NCI-H1417 (cell line): Measurements from ENCODE around the gene GATAD2A.
A peak's percentile ranks its signal among the peaks of the same experiment; 100 is the strongest.
"Not testable (repeated sequence)": the region's sequence is repeated elsewhere in the genome, so short reads cannot be mapped to it uniquely, and the experiment has no call there.

Experiments
- DNase-seq, 3 experiments: peaks; one replicate each; lab custom pipeline; 2025; lab: John Stamatoyannopoulos, UW

Gene GATAD2A

DNA sequence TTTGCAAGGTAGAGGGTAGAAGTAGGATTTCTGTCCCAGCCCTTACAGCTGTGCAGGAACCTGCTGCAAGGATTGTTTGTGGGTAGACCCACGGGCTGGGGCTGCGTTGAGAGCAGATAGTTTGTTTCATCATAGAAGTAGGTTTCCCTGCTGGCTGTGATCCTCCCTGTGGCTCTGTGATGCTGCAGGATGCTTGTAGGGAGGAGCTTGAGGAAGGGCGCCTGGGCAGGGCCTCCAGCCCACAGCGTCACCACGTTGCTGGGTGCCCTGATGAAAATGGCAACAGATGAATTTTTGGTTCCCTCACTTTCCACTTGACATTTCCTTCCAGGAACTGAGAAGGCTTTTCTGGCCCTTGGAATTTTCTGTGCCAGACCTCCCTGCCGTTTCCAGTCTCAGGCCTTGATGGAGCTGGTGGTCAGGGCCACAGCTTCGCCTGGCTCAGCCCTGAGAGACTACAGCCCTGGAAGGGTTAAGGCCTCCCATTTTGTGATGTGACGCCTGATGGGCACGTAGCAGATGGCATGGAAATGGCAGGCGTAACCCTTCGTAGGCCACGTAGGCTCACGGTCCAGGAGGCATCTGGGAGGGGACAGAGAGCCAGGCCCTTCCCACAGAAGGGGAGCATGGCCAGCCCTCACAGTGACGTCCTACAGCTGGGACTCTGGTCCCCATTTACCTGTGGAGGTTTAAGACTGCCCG, 42.2 kb downstream of the GATAD2A start:
- DNase-seq, result no peak

- DNase-seq, result no peak
These were observed 42.7 kb downstream of the GATAD2A start for GRCh38 chr19:19448238-19448544.

DNA sequence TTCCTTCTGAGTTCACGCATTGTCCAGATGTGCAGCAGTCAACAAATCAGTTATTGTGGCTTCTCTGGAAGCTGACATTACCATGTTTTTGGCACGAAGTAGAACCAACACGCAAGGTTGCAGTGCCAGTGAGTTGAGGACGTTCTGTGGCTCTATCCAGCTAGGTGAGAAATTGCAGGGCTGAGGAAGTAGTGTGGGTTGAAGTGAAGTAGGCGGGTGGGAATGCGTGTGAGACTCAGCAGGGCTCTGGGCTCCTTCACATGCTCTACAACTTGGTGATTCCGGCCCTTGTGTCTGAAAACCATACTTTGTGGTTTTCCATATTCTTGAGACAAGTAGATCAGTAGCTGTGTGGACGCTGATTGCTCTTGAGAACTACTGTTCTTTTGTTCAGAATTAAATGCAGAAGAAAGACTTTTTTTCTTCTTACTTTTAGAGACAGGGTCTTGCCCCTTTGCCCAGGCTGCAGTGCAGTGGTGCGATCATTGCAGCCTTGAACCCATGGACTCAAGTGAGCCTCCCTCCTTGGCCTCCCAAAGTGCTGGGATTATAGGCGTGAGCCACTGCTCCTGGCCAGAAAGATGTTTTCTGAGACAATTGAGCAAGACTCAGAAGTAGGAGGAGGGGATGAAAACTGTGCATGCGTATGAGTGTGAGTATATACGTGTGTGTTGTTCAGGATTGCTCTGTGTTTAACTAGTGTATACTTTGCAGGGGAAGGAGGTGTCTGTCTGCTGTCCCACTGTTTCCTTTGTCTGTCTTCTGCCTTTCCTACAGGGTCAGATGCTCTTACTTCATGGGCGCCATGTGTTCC, 46.2 kb downstream of the GATAD2A start:
- DNase-seq, result no peak

DNA sequence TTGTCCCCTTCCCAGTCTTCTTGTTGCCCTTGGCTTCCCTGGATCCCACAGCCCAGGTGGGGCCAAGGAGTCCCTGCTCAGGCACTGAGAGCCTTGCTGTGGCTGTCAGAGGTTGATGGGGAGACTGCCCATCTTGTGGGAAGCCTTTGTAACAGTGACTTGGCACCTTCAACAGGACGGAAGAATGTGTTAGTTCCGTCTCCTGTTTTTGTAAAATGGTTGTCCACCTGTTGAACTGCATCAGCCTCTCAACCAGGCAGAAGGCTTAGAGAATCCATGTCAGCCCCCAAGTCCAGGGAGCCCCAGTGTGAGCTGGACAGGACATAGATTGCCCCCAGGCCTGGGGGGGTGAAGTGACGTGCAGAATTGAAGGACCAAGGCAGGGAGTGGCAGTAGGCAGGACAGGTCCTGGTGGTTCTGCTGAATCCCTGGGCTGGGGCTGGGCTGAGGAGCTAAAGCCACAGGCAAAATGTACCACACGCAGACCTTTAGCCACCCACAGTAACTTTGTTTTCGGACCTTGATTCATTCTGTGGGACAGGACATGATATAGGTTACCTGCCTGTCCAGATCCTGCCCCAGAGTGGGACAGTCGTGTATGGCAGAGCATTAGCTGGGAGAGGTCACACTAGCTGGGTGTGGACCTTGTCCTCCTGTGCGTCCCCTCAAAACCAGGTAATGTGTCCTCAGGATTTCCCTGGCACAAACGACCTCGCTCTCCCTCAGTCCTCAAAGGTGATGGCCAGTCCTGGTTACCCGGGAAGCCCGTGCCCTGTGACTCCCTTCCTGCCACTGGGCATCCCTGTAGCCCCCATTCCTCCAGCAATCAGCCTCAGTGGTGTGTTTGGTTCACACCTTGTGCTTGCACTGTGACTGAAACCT, 47.0 kb downstream of the GATAD2A start:
- DNase-seq, result no peak

- no peak for DNase-seq
These were observed 47.6 kb downstream of the GATAD2A start for GRCh38 chr19:19453125-19453454.

DNA sequence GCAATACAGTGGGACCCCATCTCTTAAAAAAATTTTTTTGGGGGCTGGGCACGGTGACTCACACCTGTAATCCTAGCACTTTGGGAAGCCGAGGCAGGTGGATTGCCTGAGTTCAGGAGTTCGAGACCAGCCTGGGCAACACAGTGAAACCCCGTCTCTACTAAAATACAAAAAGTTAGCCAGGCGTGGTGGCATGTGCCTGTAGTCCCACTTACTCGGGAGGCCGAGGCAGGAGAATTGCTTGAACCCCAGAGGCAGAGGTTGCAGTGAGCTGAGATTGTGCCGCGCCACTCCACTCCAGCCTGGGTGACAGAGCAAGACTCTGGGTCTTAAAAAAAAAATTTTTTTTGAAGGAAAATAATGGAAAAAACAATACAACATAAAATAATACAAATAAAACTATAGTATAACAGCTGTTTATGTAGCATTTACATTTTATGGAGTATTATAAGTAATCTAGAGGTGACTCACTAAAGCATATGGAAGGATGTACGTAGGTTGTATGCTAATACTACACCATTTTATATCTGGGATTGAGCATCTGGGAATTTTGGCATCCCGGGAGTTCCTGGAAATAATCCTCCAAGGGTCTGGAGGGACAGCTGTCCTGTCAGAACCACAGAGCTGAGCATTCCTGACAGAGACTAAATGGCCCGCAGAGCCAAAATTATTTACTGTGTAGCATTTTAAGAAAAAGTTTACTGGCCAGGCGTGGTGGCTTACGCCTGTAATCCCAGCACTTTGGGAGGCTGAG, 49.9 kb downstream of the GATAD2A start:
- DNase-seq, result not testable (repeated sequence)

GRCh38 chr19:19457671-19458070, 52.2 kb downstream of the GATAD2A start:
- no peak for DNase-seq

GRCh38 chr19:19458110-19458816, 52.8 kb downstream of the GATAD2A start:
- no peak for DNase-seq

- DNase-seq, result no peak
These were observed 53.6 kb downstream of the GATAD2A start for GRCh38 chr19:19459073-19459472.

DNA sequence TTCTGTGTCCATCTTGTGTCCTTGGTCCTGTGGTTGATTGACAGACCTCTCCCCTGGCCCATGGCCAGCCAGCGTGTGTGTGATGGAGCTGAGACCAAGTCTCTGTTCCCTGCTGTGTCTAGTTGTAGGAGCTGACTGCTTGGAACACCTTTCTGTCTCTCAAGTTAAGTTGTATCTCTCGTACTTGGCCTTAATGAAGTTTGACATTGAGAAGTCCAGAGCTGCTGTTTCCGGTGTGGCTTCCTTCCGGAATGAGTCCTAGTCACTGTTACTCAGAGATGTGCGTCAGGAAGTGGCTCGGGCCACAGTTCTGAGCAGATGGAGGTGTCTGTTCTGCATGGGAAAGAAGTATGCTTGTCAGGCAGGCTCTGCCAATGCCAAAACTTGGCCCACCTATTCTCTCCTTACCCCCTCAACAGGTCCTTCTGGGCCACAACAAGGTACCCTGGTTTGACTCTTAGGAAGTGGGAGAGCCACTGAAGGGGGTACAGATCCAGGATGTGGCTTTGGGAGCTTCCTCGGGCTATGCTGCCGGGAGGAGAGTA, 54.3 kb downstream of the GATAD2A start:
- no peak for DNase-seq

DNA sequence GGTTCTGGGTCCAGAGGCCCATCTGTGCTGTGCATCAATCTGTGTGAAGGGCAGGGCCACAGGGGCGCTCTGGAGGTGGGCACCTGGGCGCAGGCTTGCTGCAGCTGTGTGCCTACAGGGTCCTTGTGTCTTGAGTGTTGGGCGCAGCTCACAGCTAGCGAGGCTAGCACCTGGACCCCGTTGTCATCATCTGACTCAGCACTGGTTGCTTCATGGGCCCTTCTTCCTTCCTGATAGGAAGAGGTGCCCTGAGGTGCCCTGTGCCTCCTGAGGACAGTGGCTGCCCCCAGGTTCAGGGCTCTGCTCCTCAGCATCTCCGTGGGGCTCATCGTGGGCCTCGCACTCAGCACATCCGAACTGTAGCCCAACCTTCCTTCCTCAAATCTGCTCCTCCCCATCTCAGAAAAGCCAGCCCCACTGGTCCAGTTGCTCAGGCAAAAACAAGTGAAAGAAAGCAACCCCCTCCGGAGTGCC, 54.8 kb downstream of the GATAD2A start:
- no peak for DNase-seq

GRCh38 chr19:19460761-19461265, 55.3 kb downstream of the GATAD2A start:
- DNase-seq, result no peak

GRCh38 chr19:19461306-19461670, 55.8 kb downstream of the GATAD2A start:
- no peak for DNase-seq

DNA sequence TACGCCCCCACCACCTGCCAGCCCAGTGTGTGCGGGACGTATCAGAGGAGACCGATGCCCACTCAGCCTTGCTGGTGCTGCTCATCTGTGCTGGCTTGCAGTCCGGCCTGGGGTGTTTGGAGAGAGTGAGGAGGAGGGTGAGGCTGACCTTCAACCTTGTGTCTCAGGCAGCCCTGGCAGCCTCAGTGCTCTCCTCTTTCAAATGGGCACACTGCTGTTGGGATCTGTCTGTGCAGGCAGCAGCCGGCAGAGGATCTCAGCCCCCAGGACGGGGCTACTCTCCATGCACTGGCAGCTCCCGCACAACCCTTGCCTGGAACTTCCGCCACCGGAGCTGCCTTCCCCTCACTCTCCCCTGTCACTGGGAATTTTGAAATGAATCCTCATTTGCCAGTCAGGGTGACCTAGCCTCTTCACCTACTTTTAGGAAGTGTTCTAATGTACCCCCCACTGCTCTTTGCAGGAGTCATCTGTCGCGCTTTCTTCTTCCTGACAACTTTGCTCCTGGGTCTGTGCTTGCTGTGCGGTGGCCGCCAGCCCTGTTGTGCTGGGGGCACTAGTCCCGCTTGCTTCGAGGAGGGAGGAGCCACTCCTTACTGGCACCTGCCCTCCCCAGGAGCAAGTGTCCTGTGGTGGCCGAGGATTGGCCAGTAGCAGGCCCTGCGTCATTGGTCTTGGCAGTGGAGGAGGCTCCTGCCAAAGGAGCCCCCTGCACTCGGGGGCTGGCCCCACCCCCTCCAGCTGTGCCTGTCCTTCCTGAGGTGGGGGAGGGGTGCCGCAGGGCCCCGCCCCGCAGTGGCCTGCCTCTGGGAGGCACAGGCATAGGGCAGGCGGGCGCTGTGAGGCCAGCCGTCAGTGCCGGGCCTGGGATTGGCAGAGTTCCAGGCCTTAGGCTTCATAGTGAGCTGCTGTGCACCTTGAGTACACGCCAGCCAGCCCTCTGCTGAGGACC, 56.5 kb downstream of the GATAD2A start:
- peak; percentile 10 to 87 (median 75) for DNase-seq

DNA sequence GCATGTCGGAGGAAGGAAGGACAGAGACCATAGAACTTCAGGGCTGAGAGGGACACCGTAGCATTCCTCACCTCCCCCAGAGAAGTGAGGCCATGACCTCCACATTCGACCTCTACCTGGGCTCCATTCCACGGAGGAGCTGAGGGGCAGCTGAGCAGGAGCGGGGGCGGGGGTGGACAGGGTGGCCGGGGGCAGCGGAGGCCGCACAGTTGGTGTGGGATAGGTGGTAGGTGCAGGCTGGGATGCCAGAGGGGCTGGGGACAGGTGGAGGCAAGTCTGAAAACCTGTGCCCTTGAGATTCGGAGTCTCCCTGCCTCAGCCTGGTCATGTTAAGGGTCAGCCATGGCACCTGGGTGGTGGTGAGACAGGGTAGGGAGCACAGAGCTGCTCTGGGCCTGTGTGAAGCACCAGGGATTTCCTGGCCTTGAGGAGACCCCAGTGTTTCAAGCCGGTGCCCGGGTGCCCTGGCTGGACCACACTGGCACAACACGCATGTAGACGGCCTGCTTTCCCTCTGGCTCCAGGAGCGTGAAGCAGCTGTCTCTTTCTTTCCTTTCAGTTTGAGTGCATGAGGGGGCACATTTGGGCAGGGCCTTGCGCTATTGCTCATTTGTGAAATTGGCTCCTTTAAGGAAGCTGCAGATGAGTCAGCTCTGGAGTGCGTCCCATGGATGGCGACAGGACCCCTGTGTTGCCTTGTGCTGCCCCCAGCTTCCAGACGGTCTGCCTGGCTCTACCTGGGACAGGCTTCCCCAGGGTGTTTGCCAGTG, 58.1 kb downstream of the GATAD2A start:
- DNase-seq, result no peak

DNA sequence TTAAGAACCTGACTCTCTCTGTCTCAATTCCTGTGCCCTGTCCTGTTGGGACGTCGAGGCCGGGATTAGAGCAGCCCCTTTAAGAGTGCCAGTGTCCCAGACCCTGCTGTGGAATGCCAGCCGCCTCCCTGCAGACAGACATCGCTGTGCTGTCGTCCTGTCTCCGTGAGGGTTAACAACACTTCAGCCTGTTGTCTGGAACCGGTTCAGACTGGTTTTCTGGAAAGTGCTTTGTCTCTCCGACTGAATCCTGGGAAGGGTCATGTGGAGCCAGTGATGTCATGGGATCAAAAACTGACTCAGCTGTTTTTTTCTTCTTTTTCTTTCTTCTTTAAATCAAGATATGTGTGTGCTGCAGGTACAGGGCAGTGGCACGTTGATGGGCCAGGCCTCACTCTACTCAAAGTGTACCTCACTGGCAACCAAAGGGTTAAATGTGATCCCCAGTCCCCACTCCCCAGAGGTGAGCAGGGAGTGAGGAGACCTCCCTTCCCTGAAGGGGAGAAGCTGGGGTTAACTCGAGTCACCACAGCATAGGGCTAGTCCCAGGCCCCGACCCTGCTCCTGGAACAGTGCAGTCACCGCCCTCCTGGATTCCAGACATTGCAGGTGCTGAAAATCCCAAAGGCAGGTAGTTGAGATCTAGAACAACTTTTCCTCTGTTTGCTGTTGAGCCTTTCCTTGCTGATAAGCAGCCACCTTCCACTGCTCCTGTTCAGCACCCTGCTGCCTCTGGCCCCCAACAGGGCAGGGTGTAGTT, 59.0 kb downstream of the GATAD2A start:
- DNase-seq, result peak in 2 of 3 experiments; percentile 3 to 7

DNA sequence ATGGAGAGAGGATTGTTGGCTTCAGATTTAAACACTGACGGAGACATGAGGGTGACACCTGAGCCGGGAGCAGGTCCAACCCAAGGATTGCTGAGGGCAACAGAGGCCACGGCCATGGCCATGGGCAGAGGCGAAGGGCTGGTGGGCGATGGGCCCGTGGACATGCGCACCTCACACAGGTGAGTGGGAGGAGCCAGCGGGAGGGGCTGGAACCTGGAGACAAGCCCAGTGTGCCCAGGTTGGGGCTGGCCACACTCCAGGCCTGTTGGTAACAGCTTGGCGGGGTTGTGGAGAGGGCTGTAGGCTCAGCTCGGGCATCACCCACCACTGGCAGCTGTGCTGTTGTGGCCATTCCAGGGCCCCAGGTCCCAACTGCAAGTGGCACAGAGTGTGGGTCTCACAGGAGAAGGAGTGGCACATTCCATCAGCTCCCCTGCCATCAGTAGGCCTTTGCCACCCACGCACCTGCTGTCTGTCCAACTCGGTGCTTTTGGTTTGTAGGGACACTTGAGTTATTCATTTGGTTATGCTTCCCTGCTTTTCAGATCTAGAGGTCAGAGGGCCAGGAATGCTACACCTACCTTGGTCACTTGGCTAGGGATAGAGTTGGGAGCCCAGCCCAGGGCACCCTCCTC, 60.1 kb downstream of the GATAD2A start:
- DNase-seq, result no peak

DNA sequence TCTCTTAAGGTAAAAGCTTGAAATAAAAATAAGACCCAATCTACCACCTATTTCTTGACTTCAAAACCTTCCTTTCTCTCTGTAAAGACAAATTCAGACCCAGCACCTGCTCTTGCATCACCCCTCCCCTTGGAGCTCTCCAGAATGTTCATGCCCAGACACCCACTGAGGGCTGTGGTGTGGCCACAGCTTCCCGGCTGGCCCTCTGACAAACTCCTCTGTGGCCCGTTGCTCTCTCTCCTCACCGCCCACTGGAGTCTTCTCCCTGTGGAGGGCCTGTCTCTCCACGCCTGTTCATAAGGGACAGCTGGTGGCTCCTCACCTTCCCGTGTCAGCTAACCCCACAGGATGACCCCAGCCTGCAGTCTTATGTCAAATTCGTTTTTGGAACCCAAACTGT, 60.7 kb downstream of the GATAD2A start:
- no peak for DNase-seq
